ENCODE measurements around the gene ABCC12.

ABCC12 gene

DNA sequence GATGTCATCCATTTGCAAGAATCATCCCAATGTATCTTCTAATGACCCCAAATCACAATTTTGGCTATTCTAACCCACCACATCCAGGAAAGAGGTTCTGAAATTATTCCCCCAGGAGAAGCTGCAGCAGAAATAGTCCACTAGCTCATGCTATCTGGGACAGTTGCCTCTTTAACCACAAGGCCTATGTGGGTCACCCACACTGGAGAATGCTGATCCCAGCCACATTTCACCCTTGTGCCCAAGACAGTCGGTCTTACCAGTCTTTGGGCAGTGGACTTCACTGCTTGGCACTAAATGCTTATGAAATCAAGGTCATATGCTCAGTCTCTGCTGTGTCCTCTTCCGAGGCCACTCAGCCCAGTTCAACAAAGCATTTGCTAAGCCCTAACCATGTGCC is 27.0 kb downstream of the ABCC12 start:
- no peak for TF ChIP-seq TCF12 (IDR thresholded peaks at IDR 0.05; ENCODE audit: low read depth)
- TF ChIP-seq, protein P1, sequence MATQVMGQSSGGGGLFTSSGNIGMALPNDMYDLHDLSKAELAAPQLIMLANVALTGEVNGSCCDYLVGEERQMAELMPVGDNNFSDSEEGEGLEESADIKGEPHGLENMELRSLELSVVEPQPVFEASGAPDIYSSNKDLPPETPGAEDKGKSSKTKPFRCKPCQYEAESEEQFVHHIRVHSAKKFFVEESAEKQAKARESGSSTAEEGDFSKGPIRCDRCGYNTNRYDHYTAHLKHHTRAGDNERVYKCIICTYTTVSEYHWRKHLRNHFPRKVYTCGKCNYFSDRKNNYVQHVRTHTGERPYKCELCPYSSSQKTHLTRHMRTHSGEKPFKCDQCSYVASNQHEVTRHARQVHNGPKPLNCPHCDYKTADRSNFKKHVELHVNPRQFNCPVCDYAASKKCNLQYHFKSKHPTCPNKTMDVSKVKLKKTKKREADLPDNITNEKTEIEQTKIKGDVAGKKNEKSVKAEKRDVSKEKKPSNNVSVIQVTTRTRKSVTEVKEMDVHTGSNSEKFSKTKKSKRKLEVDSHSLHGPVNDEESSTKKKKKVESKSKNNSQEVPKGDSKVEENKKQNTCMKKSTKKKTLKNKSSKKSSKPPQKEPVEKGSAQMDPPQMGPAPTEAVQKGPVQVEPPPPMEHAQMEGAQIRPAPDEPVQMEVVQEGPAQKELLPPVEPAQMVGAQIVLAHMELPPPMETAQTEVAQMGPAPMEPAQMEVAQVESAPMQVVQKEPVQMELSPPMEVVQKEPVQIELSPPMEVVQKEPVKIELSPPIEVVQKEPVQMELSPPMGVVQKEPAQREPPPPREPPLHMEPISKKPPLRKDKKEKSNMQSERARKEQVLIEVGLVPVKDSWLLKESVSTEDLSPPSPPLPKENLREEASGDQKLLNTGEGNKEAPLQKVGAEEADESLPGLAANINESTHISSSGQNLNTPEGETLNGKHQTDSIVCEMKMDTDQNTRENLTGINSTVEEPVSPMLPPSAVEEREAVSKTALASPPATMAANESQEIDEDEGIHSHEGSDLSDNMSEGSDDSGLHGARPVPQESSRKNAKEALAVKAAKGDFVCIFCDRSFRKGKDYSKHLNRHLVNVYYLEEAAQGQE (IDR thresholded peaks at IDR 0.05; ENCODE audit: low read depth), result no peak
- TF ChIP-seq NFIC (IDR thresholded peaks at IDR 0.05), result no peak
- no peak for TF ChIP-seq EP300 (IDR thresholded peaks at IDR 0.05; ENCODE audit: borderline replicate concordance)

DNA sequence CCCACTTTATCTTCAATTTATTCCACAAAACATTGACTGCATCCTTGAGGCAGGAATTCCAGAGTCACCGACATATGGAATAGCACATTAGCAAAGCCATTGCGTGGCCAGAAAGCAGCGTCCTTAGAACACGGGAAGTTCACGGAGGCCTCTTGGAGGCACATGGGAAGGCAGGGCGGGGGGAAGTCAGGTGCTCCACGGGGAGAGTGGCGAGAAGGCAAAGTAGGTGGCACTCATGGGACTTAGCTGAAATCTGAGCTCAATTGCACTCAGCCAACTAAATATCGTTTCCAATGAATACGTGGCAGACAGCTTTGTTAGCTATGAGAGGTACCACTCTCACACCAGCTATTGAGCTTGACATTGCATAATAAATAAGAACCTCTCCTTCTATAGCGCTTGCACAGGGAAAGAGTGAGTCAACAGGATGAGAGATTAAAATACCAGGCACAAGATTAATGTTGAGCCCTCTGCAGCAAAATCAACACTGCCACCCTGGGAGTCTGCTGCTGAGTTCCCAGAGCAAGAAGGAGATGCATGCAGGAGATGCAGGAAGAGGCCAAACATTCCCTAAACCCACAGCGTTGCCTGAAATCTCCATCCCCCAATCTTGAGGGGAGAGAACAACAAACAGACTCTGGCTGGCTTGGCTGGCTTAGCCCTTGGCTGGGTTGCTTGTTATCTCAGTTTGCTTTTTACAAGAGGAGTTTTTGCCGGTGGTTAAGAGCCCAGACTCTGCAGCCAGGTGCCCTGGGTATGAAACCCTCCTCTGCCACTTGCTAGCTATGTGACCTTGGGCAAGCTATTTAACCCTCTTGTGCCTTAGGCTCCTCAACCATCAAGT is 28.8 kb downstream of the ABCC12 start:
- TF ChIP-seq ZBTB7A (IDR thresholded peaks at IDR 0.05; ENCODE audit: low read depth) (no peak), EP300 (IDR thresholded peaks at IDR 0.05; ENCODE audit: borderline replicate concordance) (no peak), TEAD4 (IDR thresholded peaks at IDR 0.05) (no peak), CREB1 (IDR thresholded peaks at IDR 0.05; ENCODE audit: low read depth) (no peak), FOXM1 (IDR thresholded peaks at IDR 0.05; ENCODE audit: borderline replicate concordance, low read depth) (no peak), YY1 (IDR thresholded peaks at IDR 0.05; ENCODE audit: low read depth) (no peak), CEBPB (IDR thresholded peaks at IDR 0.05) (no peak), RAD21 (IDR thresholded peaks at IDR 0.05; ENCODE audit: low read depth) (no peak), NFIC (IDR thresholded peaks at IDR 0.05) (no peak), TCF12 (IDR thresholded peaks at IDR 0.05; ENCODE audit: low read depth) (no peak), EGR1 (IDR thresholded peaks at IDR 0.05) (no peak), TAF1 (IDR thresholded peaks at IDR 0.05; ENCODE audit: low read depth) (no peak)
- TF ChIP-seq, protein P2, sequence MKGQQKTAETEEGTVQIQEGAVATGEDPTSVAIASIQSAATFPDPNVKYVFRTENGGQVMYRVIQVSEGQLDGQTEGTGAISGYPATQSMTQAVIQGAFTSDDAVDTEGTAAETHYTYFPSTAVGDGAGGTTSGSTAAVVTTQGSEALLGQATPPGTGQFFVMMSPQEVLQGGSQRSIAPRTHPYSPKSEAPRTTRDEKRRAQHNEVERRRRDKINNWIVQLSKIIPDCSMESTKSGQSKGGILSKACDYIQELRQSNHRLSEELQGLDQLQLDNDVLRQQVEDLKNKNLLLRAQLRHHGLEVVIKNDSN (IDR thresholded peaks at IDR 0.05), result no peak
- TF ChIP-seq, protein P3, sequence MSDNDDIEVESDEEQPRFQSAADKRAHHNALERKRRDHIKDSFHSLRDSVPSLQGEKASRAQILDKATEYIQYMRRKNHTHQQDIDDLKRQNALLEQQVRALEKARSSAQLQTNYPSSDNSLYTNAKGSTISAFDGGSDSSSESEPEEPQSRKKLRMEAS (IDR thresholded peaks at IDR 0.05), result no peak
- TF ChIP-seq, protein P1 (IDR thresholded peaks at IDR 0.05; ENCODE audit: low read depth), result no peak

DNA sequence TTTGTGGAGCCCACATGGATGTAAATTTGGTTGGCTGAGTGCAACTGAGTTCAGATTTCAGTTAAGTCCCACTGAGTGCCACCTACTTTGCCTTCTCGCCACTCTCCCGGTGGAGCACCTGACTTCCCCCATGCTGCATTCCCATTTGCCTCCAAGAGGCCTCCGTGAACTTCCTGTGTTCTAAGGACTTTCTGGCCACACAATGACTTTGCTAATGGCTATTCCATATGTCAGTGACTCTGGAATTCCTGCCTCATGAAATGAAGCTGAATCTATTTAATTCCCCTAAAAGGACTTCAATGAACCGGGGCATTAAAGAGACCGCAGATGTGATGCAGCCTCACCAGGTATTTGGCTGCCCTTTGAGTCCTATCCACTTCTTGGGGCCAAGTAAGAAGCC is 29.9 kb downstream of the ABCC12 start:
- TF ChIP-seq NFIC (IDR thresholded peaks at IDR 0.05), result no peak
- no peak for TF ChIP-seq YY1 (IDR thresholded peaks at IDR 0.05; ENCODE audit: low read depth)
- no peak for TF ChIP-seq CREB1 (IDR thresholded peaks at IDR 0.05; ENCODE audit: low read depth)
- TF ChIP-seq TAF1 (IDR thresholded peaks at IDR 0.05; ENCODE audit: low read depth), result no peak
- TF ChIP-seq, protein P1 (IDR thresholded peaks at IDR 0.05; ENCODE audit: low read depth), result no peak
- no peak for TF ChIP-seq FOXM1 (IDR thresholded peaks at IDR 0.05; ENCODE audit: borderline replicate concordance, low read depth)
- no peak for TF ChIP-seq EGR1 (IDR thresholded peaks at IDR 0.05)
- no peak for TF ChIP-seq TEAD4 (IDR thresholded peaks at IDR 0.05)
- no peak for TF ChIP-seq ZBTB7A (IDR thresholded peaks at IDR 0.05; ENCODE audit: low read depth)
- TF ChIP-seq EP300 (IDR thresholded peaks at IDR 0.05; ENCODE audit: borderline replicate concordance), result no peak
- no peak for TF ChIP-seq CEBPB (IDR thresholded peaks at IDR 0.05)
- no peak for TF ChIP-seq TCF12 (IDR thresholded peaks at IDR 0.05; ENCODE audit: low read depth)
- TF ChIP-seq, protein P3 (IDR thresholded peaks at IDR 0.05), result no peak
- TF ChIP-seq, protein P2 (IDR thresholded peaks at IDR 0.05), result no peak
- TF ChIP-seq RAD21 (IDR thresholded peaks at IDR 0.05; ENCODE audit: low read depth), result no peak

DNA sequence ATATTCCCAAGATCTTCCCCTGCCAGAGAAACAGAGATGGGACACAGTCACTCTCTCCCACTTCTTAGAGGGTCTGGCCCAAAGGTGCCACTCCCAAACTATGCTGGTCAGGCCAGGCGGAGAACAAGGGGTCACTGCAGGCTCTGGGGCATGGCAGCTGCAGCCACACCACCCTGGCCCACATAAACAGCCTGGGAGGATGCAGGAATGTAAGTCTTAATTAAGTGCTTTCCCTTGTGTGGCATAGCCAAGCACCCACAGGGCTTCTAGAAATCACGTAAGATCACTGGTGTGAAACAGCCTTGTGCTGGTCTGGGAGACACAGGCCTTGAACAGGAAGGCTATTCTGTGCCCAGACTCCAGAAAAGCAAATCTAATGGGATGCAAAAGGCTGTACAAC is 31.5 kb downstream of the ABCC12 start:
- TF ChIP-seq NFIC (IDR thresholded peaks at IDR 0.05) (no peak), TEAD4 (IDR thresholded peaks at IDR 0.05) (no peak), YY1 (IDR thresholded peaks at IDR 0.05; ENCODE audit: low read depth) (no peak), RAD21 (IDR thresholded peaks at IDR 0.05; ENCODE audit: low read depth) (no peak), FOXM1 (IDR thresholded peaks at IDR 0.05; ENCODE audit: borderline replicate concordance, low read depth) (no peak), CEBPB (IDR thresholded peaks at IDR 0.05) (no peak), TAF1 (IDR thresholded peaks at IDR 0.05; ENCODE audit: low read depth) (no peak), TCF12 (IDR thresholded peaks at IDR 0.05; ENCODE audit: low read depth) (no peak), EGR1 (IDR thresholded peaks at IDR 0.05) (no peak), EP300 (IDR thresholded peaks at IDR 0.05; ENCODE audit: borderline replicate concordance) (no peak)
- TF ChIP-seq, protein P1 (IDR thresholded peaks at IDR 0.05; ENCODE audit: low read depth), result no peak

All from Ishikawa (cell line).